A549 (cell line): ENCODE results near the gene ARHGEF7. TPM values are rescaled to one million over a fixed set of nuclear protein-coding genes. Genes with fewer than 3 reads are reported as not detected.
A peak's percentile ranks its signal among the peaks of the same experiment; 100 is the strongest.

Source experiments
- ATAC-seq, 2 experiments: fragments of 200-7000 bp in 1 of 2; fragments of >200 bp in 1 of 2; cut with Nextera tagmentation in 1 of 2; cut with Tn5 transposase in 1 of 2; 3 replicates each; pipeline versions ENCODE4 v1.8.0 to v1.9.1; 2018 to 2020; ENCODE audit warnings: mild to moderate bottlenecking in 1 of 2, moderate library complexity in 1 of 2
- CTCF ChIA-PET: fragments of 300-600 bp; sonication (Branson Sonifier 250); formaldehyde crosslinking; extraction: SDS; loops from one replicate; lab custom pipeline; 2021; ENCODE audit warnings: antibody characterized with exemption, inconsistent platforms; lab: Yijun Ruan, JAX
- POLR2A ChIA-PET: fragments of 350-600 bp; formaldehyde crosslinking; extraction: SDS; loops from one replicate; lab custom pipeline; 2021; ENCODE audit warnings: antibody characterized with exemption, inconsistent platforms; lab: Yijun Ruan, JAX
- DNase-seq, 2 experiments: peaks; one replicate each; pipeline versions ENCODE4 v3.0.0 to v3.0.0-alpha.2; 2011 to 2016; ENCODE audit warnings: low read depth in 1 of 2, low spot score in 1 of 2
- FAIRE-seq: peaks from 2 replicates; lab custom pipeline; 2011; peaks lifted over from hg19 to GRCh38; lab: Jason Lieb, UNC
- H3K27ac ChIP-seq, 2 experiments: fragments of >200 bp; sonication (Bioruptor Twin); formaldehyde crosslinking; 3 replicates each; pipeline ENCODE4 v1.5.1; 2016 to 2017
- H3K4me1 ChIP-seq: fragments of >200 bp; sonication (Bioruptor Twin); formaldehyde crosslinking; 3 replicates; pipeline ENCODE4 v1.6.1; 2016
- H3K4me2 ChIP-seq: fragments of >200 bp; sonication (Bioruptor Twin); formaldehyde crosslinking; 3 replicates; pipeline ENCODE4 v1.6.1; 2016
- H3K4me3 ChIP-seq: fragments of >200 bp; sonication (Bioruptor Twin); formaldehyde crosslinking; 3 replicates; pipeline ENCODE4 v1.5.1; 2016
- H3K9me3 ChIP-seq: fragments of >200 bp; sonication (Bioruptor Twin); formaldehyde crosslinking; 3 replicates; pipeline ENCODE4 v1.6.1; 2016
- CEBPB ChIP-seq, 2 experiments: fragments of >200 bp in 1 of 2; sonication (Bioruptor Twin) in 1 of 2; formaldehyde crosslinking in 1 of 2; IDR thresholded peaks; 2 replicates each; pipeline ENCODE4 v1.6.1; 2012 to 2016
- EHMT2 ChIP-seq: fragments of 200-600 bp; sonication (generic); IDR thresholded peaks from 2 replicates; pipeline ENCODE4 v1.6.1; 2016; ENCODE audit warnings: antibody characterized with exemption, low read depth, mild to moderate bottlenecking, moderate library complexity
- EP300 ChIP-seq, 2 experiments: fragments of >200 bp; sonication (Bioruptor Twin); formaldehyde crosslinking; IDR thresholded peaks; 2 replicates in 1 of 2; 3 replicates in 1 of 2; pipeline ENCODE4 v1.6.1; 2016 to 2017
- ESRRA ChIP-seq: fragments of 150-350 bp; IDR thresholded peaks from 2 replicates; pipeline ENCODE4 v1.6.1; 2014; ENCODE audit warnings: mild to moderate bottlenecking, low read length, borderline replicate concordance
- FOSB ChIP-seq: fragments of 250-450 bp; sonication (Bioruptor Pico); IDR thresholded peaks from 2 replicates; pipeline ENCODE4 v1.5.0; 2020; ENCODE audit warnings: mild to moderate bottlenecking, moderate library complexity
- FOSL2 ChIP-seq, 2 experiments: fragments of 450-650 bp in 1 of 2; fragments of >200 bp in 1 of 2; sonication (Bioruptor Twin) in 1 of 2; formaldehyde crosslinking; IDR thresholded peaks; 2 replicates each; pipeline versions ENCODE4 v1.5.0 to v1.6.1; 2016 to 2020; ENCODE audit warnings: mild to moderate bottlenecking in 1 of 2, moderate library complexity in 1 of 2
- HDAC2 ChIP-seq: fragments of 200-600 bp; sonication (generic); IDR thresholded peaks from 2 replicates; pipeline ENCODE4 v1.6.1; 2016
- HOXB5 ChIP-seq: fragments of 250-450 bp; sonication (Bioruptor Pico); IDR thresholded peaks from 2 replicates; pipeline ENCODE4 v1.5.0; 2020; ENCODE audit warnings: mild to moderate bottlenecking, moderate library complexity
- JUN ChIP-seq, 2 experiments: fragments of >200 bp; sonication (Bioruptor Twin); formaldehyde crosslinking; IDR thresholded peaks; 2 replicates in 1 of 2; 3 replicates in 1 of 2; pipeline ENCODE4 v1.6.1; 2016 to 2017
- MAFK ChIP-seq: fragments of 450-650 bp; IDR thresholded peaks from 2 replicates; pipeline ENCODE4 v1.6.1; 2014; ENCODE audit not compliant: partially characterized antibody
- MAZ ChIP-seq: fragments of 150-350 bp; IDR thresholded peaks from 2 replicates; pipeline ENCODE4 v1.6.1; 2014; ENCODE audit warnings: antibody characterized with exemption, low read depth, low read length, borderline replicate concordance
- MYC ChIP-seq: IDR thresholded peaks from 2 replicates; pipeline ENCODE4 v1.6.1; 2012; ENCODE audit warnings: mild to moderate bottlenecking, inconsistent platforms, low read length, improper control_type of control experiment, borderline replicate concordance
- NR3C1 ChIP-seq: fragments of >200 bp; sonication (Bioruptor Twin); formaldehyde crosslinking; IDR thresholded peaks from 3 replicates; pipeline ENCODE4 v1.6.1; 2017
- PHF8 ChIP-seq: fragments of 200-600 bp; sonication (generic); IDR thresholded peaks from 2 replicates; pipeline ENCODE4 v1.6.1; 2016; ENCODE audit warnings: low read depth, mild to moderate bottlenecking, antibody characterized with exemption, moderate library complexity, borderline replicate concordance
- RAD21 ChIP-seq, 2 experiments: fragments of >200 bp in 1 of 2; sonication (Bioruptor Twin) in 1 of 2; formaldehyde crosslinking in 1 of 2; IDR thresholded peaks in 1 of 2; conservative IDR thresholded peaks in 1 of 2; 2 replicates in 1 of 2; 3 replicates in 1 of 2; pipeline ENCODE4 v1.6.1; 2012 to 2018; ENCODE audit warnings: inconsistent platforms in 1 of 2
- RARB ChIP-seq: fragments of 250-450 bp; sonication (Bioruptor Pico); IDR thresholded peaks from 2 replicates; pipeline ENCODE4 v1.8.0; 2021; ENCODE audit warnings: mild to moderate bottlenecking, moderate library complexity
- SMC3 ChIP-seq: fragments of >200 bp; sonication (Bioruptor Twin); formaldehyde crosslinking; IDR thresholded peaks from 3 replicates; pipeline ENCODE4 v1.6.1; 2018; ENCODE audit warnings: inconsistent platforms
- TFCP2L1 ChIP-seq: fragments of 250-450 bp; sonication (Bioruptor Pico); IDR thresholded peaks from 2 replicates; pipeline ENCODE4 v1.5.0; 2021; ENCODE audit warnings: mild to moderate bottlenecking
- ZC3H11A ChIP-seq: fragments of 450-650 bp; IDR thresholded peaks from 2 replicates; pipeline ENCODE4 v1.6.1; 2014; ENCODE audit warnings: antibody characterized with exemption, mild to moderate bottlenecking
- ZFP36 ChIP-seq: fragments of 450-650 bp; IDR thresholded peaks from 2 replicates; pipeline ENCODE4 v1.6.1; 2014; ENCODE audit warnings: borderline replicate concordance; ENCODE audit not compliant: partially characterized antibody
- WGBS: methylation state at CpG from one replicate; pipeline ENCODE4 v1.1.6; 2017; ENCODE audit errors: missing lambda C conversion rate; 5-methylcytosine and 5-hydroxymethylcytosine counted together
- polyA plus RNA-seq, 4 experiments: library from polyadenylated mRNA; depleted of rRNA in 3 of 4; stranded (reverse); fragments of >200 nt; fragmentation: RNase III in 1 of 4; extraction: RNeasy Plus Mini Kit Qiagen cat#74134 plus additional on column Dnase treatment in 1 of 4; gene quantifications; 2 replicates in 3 of 4; 3 replicates in 1 of 4; pipeline ENCODE4 v1.2.3, GENCODE V29; 2011 to 2017
- TF ChIP-seq, protein P1 (sequence below): fragments of 150-350 bp; IDR thresholded peaks from 2 replicates; pipeline ENCODE4 v1.6.1; 2014; ENCODE audit warnings: low read depth, mild to moderate bottlenecking, low read length
- TF ChIP-seq, protein P2 (sequence below): fragments of 200-600 bp; sonication (generic); IDR thresholded peaks from 2 replicates; pipeline ENCODE4 v1.6.1; 2016; ENCODE audit warnings: antibody characterized with exemption, mild to moderate bottlenecking, moderate library complexity

The ARHGEF7 gene
- polyA plus RNA-seq, 2 of the 4 experiments (the other 2 are of a cell fraction): 21.1 to 23.1 TPM

- ATAC-seq: peak; percentile 69 to 76
- FAIRE-seq: no peak
- 0 out of 3 replicates have a peak, but pooled peaks cover 2% of the 10 kb centered on the region for H3K4me1 ChIP-seq
- H3K4me3 ChIP-seq: peak overlapping the region; percentile 97
- POLR2A ChIA-PET: no interaction called here
- H3K4me2 ChIP-seq: peak overlapping the region; percentile 74
- no peak for TF ChIP-seq NR3C1
- no peak for TF ChIP-seq HDAC2
- no peak for TF ChIP-seq EP300 (IDR thresholded peaks at IDR 0.05)
- no peaks in the 10 kb centered on the region for H3K9me3 ChIP-seq
- H3K27ac ChIP-seq: peak overlapping the region; percentile 90 to 100
- 0% methylated on average over 1 of the region's 31 CpGs for WGBS
- CTCF ChIA-PET: no interaction called here
- peak in 1 of 2 experiments; percentile 14 for DNase-seq
Observed at GRCh38 chr13:111153977-111154332, 38.8 kb downstream of the ARHGEF7 start.

GRCh38 chr13:111156421-111156820 is 41.3 kb downstream of the ARHGEF7 start:
- no peak overlapping the region for H3K27ac ChIP-seq
- no peak overlapping the region for H3K4me3 ChIP-seq
- TF ChIP-seq JUN (IDR thresholded peaks at IDR 0.05) (no peak), RAD21 (conservative IDR thresholded peaks at IDR 0.05 in 1 of 2, IDR thresholded peaks at IDR 0.05 in 1 of 2) (no peak), SMC3 (no peak), EHMT2 (no peak)
- no peaks in the 10 kb centered on the region for H3K9me3 ChIP-seq
- FAIRE-seq (no peak), DNase-seq (no peak), ATAC-seq (no peak)
- H3K4me2 ChIP-seq: no peak overlapping the region
- H3K4me1 ChIP-seq: 0 out of 3 replicates have a peak, but pooled peaks cover 2% of the 10 kb centered on the region
- ChIA-PET CTCF (interaction anchor here (1.1 kb wide), 1 partner anchor 8 kb away, joined by 3 read pairs; no protein-coding TSS in a partner anchor), POLR2A (no interaction called here)
- 80% methylated on average over 1 of the region's 1 CpG for WGBS

DNA sequence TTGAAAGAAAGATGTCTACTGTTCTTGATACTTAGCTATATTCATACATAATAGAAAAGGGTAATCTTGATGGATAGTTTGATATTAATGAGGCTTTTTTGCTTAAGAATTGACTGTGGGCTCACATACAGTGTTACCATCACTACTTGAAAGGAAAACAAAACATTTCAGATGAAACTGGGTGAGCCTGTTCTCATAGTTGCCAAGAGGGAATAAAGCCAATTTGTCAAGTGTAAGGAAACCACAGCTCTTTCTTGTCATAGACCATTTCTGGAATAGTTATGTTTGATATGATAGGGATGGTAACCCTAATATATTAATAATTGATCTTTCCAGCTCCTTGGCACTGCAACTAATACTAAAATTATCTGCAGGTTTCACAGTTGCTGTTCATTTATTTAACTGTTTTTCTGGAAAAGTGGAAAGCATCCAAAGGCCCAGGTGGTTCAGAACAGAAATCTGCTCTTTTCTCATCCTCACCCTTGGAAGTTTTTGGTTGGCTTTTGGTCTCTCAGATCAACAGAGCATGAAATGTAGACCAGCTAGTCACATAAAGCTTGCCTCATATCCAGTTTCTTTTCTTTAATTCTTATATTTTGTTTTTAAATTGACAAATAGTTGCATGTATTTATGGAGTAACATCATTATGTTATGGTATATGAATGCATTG is 43.2 kb downstream of the ARHGEF7 start:
- H3K4me3 ChIP-seq: no peak overlapping the region
- no peak overlapping the region for H3K4me2 ChIP-seq
- H3K27ac ChIP-seq: no peak overlapping the region
- ATAC-seq: no peak
- H3K4me1 ChIP-seq: 0 out of 3 replicates have a peak, but pooled peaks cover 2% of the 10 kb centered on the region
- H3K9me3 ChIP-seq: no peaks in the 10 kb centered on the region
- ChIA-PET CTCF (interaction anchor here (1.0 to 1.6 kb wide), 3 partner anchors 58 to 1285 kb away, joined by 3 to 4 read pairs (median 3); no protein-coding TSS in a partner anchor), POLR2A (no interaction called here)
- DNase-seq: no peak
- FAIRE-seq: no peak
- TF ChIP-seq MYC (no peak), HDAC2 (no peak), CEBPB (IDR thresholded peaks at IDR 0.05) (no peak), TFCP2L1 (CRISPR knock-in tag) (no peak), RARB (no peak), FOSB (no peak), JUN (IDR thresholded peaks at IDR 0.05) (no peak), MAZ (no peak), ESRRA (no peak), ZFP36 (no peak), HOXB5 (CRISPR knock-in tag) (no peak), PHF8 (no peak), ZC3H11A (no peak), MAFK (no peak), SMC3 (no peak), FOSL2 (IDR thresholded peaks at IDR 0.05) (no peak), FOSL2 (CRISPR knock-in tag; IDR thresholded peaks at IDR 0.05) (no peak)
- TF ChIP-seq, protein P1, sequence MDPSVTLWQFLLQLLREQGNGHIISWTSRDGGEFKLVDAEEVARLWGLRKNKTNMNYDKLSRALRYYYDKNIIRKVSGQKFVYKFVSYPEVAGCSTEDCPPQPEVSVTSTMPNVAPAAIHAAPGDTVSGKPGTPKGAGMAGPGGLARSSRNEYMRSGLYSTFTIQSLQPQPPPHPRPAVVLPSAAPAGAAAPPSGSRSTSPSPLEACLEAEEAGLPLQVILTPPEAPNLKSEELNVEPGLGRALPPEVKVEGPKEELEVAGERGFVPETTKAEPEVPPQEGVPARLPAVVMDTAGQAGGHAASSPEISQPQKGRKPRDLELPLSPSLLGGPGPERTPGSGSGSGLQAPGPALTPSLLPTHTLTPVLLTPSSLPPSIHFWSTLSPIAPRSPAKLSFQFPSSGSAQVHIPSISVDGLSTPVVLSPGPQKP: no peak
- TF ChIP-seq, protein P2, sequence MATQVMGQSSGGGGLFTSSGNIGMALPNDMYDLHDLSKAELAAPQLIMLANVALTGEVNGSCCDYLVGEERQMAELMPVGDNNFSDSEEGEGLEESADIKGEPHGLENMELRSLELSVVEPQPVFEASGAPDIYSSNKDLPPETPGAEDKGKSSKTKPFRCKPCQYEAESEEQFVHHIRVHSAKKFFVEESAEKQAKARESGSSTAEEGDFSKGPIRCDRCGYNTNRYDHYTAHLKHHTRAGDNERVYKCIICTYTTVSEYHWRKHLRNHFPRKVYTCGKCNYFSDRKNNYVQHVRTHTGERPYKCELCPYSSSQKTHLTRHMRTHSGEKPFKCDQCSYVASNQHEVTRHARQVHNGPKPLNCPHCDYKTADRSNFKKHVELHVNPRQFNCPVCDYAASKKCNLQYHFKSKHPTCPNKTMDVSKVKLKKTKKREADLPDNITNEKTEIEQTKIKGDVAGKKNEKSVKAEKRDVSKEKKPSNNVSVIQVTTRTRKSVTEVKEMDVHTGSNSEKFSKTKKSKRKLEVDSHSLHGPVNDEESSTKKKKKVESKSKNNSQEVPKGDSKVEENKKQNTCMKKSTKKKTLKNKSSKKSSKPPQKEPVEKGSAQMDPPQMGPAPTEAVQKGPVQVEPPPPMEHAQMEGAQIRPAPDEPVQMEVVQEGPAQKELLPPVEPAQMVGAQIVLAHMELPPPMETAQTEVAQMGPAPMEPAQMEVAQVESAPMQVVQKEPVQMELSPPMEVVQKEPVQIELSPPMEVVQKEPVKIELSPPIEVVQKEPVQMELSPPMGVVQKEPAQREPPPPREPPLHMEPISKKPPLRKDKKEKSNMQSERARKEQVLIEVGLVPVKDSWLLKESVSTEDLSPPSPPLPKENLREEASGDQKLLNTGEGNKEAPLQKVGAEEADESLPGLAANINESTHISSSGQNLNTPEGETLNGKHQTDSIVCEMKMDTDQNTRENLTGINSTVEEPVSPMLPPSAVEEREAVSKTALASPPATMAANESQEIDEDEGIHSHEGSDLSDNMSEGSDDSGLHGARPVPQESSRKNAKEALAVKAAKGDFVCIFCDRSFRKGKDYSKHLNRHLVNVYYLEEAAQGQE: no peak
